SK-N-SH (cell line): Measurements from ENCODE around the gene KCNN3. TPM values are rescaled to one million over a fixed set of nuclear protein-coding genes. Genes with fewer than 3 reads are reported as not detected.

ENCODE experiments used
- CTCF ChIA-PET: fragments of 300-600, 350-600 bp; formaldehyde crosslinking; extraction: SDS; loops from one replicate; lab custom pipeline; 2021; lab: Yijun Ruan, JAX
- POLR2A ChIA-PET: fragments of 350-600 bp; sonication (Branson Sonifier 250); formaldehyde crosslinking; extraction: SDS; loops from one replicate; lab custom pipeline; 2020; ENCODE audit warnings: antibody characterized with exemption, inconsistent platforms; lab: Yijun Ruan, JAX
- DNase-seq: peaks from one replicate; pipeline ENCODE4 v3.0.0; 2012
- H2AFZ ChIP-seq: fragments of 200-600 bp; sonication (generic); 2 replicates; pipeline ENCODE4 v1.8.1; 2016; ENCODE audit warnings: antibody characterized with exemption, mild to moderate bottlenecking, low read depth
- H3F3A ChIP-seq: fragments of 200-600 bp; sonication (generic); replicated peaks from 2 replicates; pipeline ENCODE3; 2016; ENCODE audit warnings: antibody characterized with exemption, mild to moderate bottlenecking; ENCODE audit not compliant: insufficient read depth
- H3K27ac ChIP-seq, 2 experiments: fragments of 200-500 bp in 1 of 2; fragments of 200-600 bp in 1 of 2; sonication (Bioruptor generic) in 1 of 2; sonication (generic), shearing (Covaris generic) in 1 of 2; 2 replicates each; pipeline versions ENCODE4 v1.5.1 to v1.6.1; 2014 to 2016; ENCODE audit warnings: low read depth in 2 of 2, inconsistent platforms in 1 of 2, low read length in 1 of 2, mild to moderate bottlenecking in 1 of 2, mixed read lengths in 1 of 2
- H3K27me3 ChIP-seq: fragments of 200-600 bp; sonication (generic), shearing (Covaris generic); 2 replicates; pipeline ENCODE4 v1.6.1; 2016; ENCODE audit warnings: mixed run types; ENCODE audit not compliant: insufficient read depth
- H3K36me3 ChIP-seq, 2 experiments: fragments of 200-500 bp in 1 of 2; fragments of 200-600 bp in 1 of 2; sonication (Bioruptor generic) in 1 of 2; sonication (generic) in 1 of 2; replicated peaks in 1 of 2; 2 replicates each; pipeline versions ENCODE3 to v1.5.1; 2014 to 2016; ENCODE audit warnings: low read length in 1 of 2, mild to moderate bottlenecking in 1 of 2; ENCODE audit not compliant: insufficient read depth in 2 of 2, control insufficient read depth in 1 of 2
- H3K4me1 ChIP-seq, 2 experiments: fragments of 200-500 bp in 1 of 2; fragments of 200-600 bp in 1 of 2; sonication (Bioruptor generic) in 1 of 2; sonication (generic), shearing (Covaris generic) in 1 of 2; 2 replicates each; pipeline versions ENCODE4 v1.5.1 to v1.6.1; 2014 to 2016; ENCODE audit warnings: low read depth in 1 of 2, low read length in 1 of 2, mixed run types in 1 of 2; ENCODE audit not compliant: insufficient read depth in 2 of 2, control insufficient read depth in 1 of 2
- H3K4me2 ChIP-seq: fragments of 200-600 bp; sonication (generic), shearing (Covaris generic); 2 replicates; pipeline ENCODE4 v1.6.1; 2017; ENCODE audit warnings: mixed run types
- H3K4me3 ChIP-seq, 2 experiments: fragments of 200-500 bp in 1 of 2; fragments of 200-600 bp in 1 of 2; sonication (Bioruptor generic) in 1 of 2; sonication (generic), shearing (Covaris generic) in 1 of 2; 2 replicates each; pipeline versions ENCODE4 v1.5.1 to v1.8.1; 2014 to 2016; ENCODE audit warnings: low read depth in 2 of 2, inconsistent platforms in 1 of 2, low read length in 1 of 2, mild to moderate bottlenecking in 1 of 2, mixed read lengths in 1 of 2, moderate library complexity in 1 of 2
- H3K79me2 ChIP-seq: fragments of 200-600 bp; sonication (generic); 2 replicates; pipeline ENCODE4 v1.8.1; 2017; ENCODE audit warnings: mild to moderate bottlenecking; ENCODE audit not compliant: insufficient read depth
- H3K9ac ChIP-seq: fragments of 200-600 bp; sonication (generic); 2 replicates; pipeline ENCODE4 v1.6.1; 2017; ENCODE audit warnings: mixed run types
- H3K9me2 ChIP-seq: fragments of 200-600 bp; sonication (generic); 2 replicates; pipeline ENCODE4 v1.6.1; 2017; ENCODE audit warnings: mixed run types
- H3K9me3 ChIP-seq: fragments of 200-600 bp; sonication (generic); 2 replicates; pipeline ENCODE4 v1.6.1; 2017; ENCODE audit warnings: mixed run types, mild to moderate bottlenecking, moderate library complexity
- H4K20me1 ChIP-seq: fragments of 200-600 bp; sonication (generic); 2 replicates; pipeline ENCODE4 v1.6.1; 2017; ENCODE audit warnings: mild to moderate bottlenecking, mixed run types; ENCODE audit not compliant: insufficient read depth
- CHD2 ChIP-seq: fragments of 150-350 bp; IDR thresholded peaks from 2 replicates; pipeline ENCODE4 v1.6.1; 2018; ENCODE audit warnings: low read length; ENCODE audit not compliant: partially characterized antibody
- EP300 ChIP-seq, 2 experiments: IDR thresholded peaks; 2 replicates each; pipeline versions ENCODE4 v1.4.0 to v1.6.1; 2012; ENCODE audit warnings: borderline replicate concordance in 1 of 2, low read depth in 1 of 2, low read length in 1 of 2
- EZH2phosphoT487 ChIP-seq: fragments of 200-600 bp; sonication (generic); IDR thresholded peaks from 2 replicates; pipeline ENCODE4 v1.6.1; 2017; ENCODE audit warnings: low read depth, mixed run types, mild to moderate bottlenecking, antibody characterized with exemption, moderate library complexity, borderline replicate concordance
- FOXM1 ChIP-seq: IDR thresholded peaks from 2 replicates; pipeline ENCODE4 v1.4.0; 2012; ENCODE audit warnings: low read depth, mild to moderate bottlenecking
- GABPA ChIP-seq: IDR thresholded peaks from 2 replicates; pipeline ENCODE4 v1.4.0; 2012; ENCODE audit warnings: low read depth, mild to moderate bottlenecking
- IRF3 ChIP-seq: fragments of 150-350 bp; IDR thresholded peaks from 2 replicates; pipeline ENCODE4 v1.6.1; 2016; ENCODE audit warnings: mild to moderate bottlenecking, low read depth, low read length
- JUND ChIP-seq: IDR thresholded peaks from 2 replicates; pipeline ENCODE4 v1.4.0; 2012
- MAX ChIP-seq: IDR thresholded peaks from 2 replicates; pipeline ENCODE4 v1.4.0; 2012; ENCODE audit warnings: low read depth
- MEF2A ChIP-seq: IDR thresholded peaks from 2 replicates; pipeline ENCODE4 v1.4.0; 2012; ENCODE audit warnings: low read depth, borderline replicate concordance
- POLR2AphosphoS5 ChIP-seq: IDR thresholded peaks from 2 replicates; pipeline ENCODE4 v1.6.1; 2012; ENCODE audit warnings: low read depth, low read length
- REST ChIP-seq: IDR thresholded peaks from 2 replicates; pipeline ENCODE4 v1.6.1; 2012; ENCODE audit warnings: mild to moderate bottlenecking, low read depth, low read length, moderate library complexity
- RXRA ChIP-seq: IDR thresholded peaks from 2 replicates; pipeline ENCODE4 v1.4.0; 2012; ENCODE audit warnings: low read depth, mild to moderate bottlenecking, borderline replicate concordance
- SMC3 ChIP-seq: IDR thresholded peaks from 2 replicates; pipeline ENCODE4 v1.6.1; 2012; ENCODE audit warnings: low read depth, low read length, improper control_type of control experiment
- YY1 ChIP-seq: IDR thresholded peaks from 2 replicates; pipeline ENCODE4 v1.4.0; 2012; ENCODE audit warnings: low read depth, mild to moderate bottlenecking
- WGBS: methylation state at CpG from one replicate; pipeline ENCODE4 v1.1.6; 2017; ENCODE audit warnings: low lambda C conversion rate; 5-methylcytosine and 5-hydroxymethylcytosine counted together
- polyA plus RNA-seq, 3 experiments: library from polyadenylated mRNA; depleted of rRNA; stranded (reverse); fragments of >200 nt; gene quantifications; 2 replicates each; pipeline ENCODE4 v1.2.3, GENCODE V29; 2012

KCNN3 gene
- polyA plus RNA-seq, 1 of the 3 experiments (the other 2 are of a cell fraction) = 0.16 TPM

- H3K4me2 ChIP-seq = no peak overlapping the region
- H3K79me2 ChIP-seq = no peaks in the 10 kb centered on the region
- no peaks in the 10 kb centered on the region for H3K36me3 ChIP-seq
- 84% methylated on average over 15 of the region's 18 CpGs for WGBS
- no peaks in the 10 kb centered on the region for H3K9me3 ChIP-seq
- no peak overlapping the region for H3K27ac ChIP-seq
- H3K4me1 ChIP-seq = peaks cover 0 to 24% of the 10 kb centered on the region in 2 experiments; a peak in 2 of 4 replicates
- no peak overlapping the region for H3K4me3 ChIP-seq
- CTCF ChIA-PET = interaction anchor here (0.9 to 1.5 kb wide), 6 partner anchors 9 to 144 kb away, joined by 3 to 6 read pairs (median 4); no protein-coding TSS in a partner anchor
- no peaks in the 10 kb centered on the region for H3F3A ChIP-seq
- H2AFZ ChIP-seq = no peak overlapping the region
- no peaks in the 10 kb centered on the region for H4K20me1 ChIP-seq
- POLR2A ChIA-PET = interaction anchor here (0.7 kb wide), 1 partner anchor 26 kb away, joined by 5 read pairs; no protein-coding TSS in a partner anchor
- TF ChIP-seq REST (no peak), IRF3 (no peak), MAX (no peak), CHD2 (no peak), EP300 (IDR thresholded peaks at IDR 0.05; ENCODE audit: borderline replicate concordance in 1 of 2, low read depth in 1 of 2, low read length in 1 of 2) (no peak), RXRA (no peak), FOXM1 (no peak), JUND (no peak), GABPA (no peak), POLR2AphosphoS5 (no peak), EZH2phosphoT487 (no peak), MEF2A (no peak), SMC3 (no peak), YY1 (no peak)
- H3K9ac ChIP-seq = no peak overlapping the region
- no peaks in the 10 kb centered on the region for H3K9me2 ChIP-seq
- no peak for DNase-seq
- no peaks in the 10 kb centered on the region; the same call in 1 of the 2 replicates for H3K27me3 ChIP-seq
These were observed 56.7 kb downstream of the KCNN3 start for GRCh38 chr1:154813300-154813816.
